NCI-H146 (cell line): Measurements from ENCODE around the gene MBOAT1.

Source experiments
- DNase-seq: peaks from one replicate; lab custom pipeline; 2025; lab: John Stamatoyannopoulos, UW

The MBOAT1 gene

DNA sequence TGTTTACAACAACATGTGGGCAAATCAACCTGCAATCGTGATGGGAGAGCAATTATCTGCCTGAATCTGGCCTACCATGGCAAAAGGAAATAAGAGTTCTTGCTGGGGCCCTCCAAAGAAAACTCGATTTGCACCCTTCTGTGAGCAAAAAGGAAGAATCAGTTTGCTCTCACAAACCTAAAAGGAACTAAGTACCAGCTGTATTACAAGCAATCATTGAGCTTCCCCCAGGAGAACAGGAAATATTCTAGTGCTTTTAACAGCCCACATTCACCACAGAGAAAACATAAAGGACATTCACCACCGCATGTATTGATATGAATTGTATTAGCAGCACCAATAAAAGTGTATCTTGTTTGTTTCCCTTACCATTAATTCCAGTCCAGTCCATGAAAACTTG, 75.0 kb downstream of the MBOAT1 start:
- DNase-seq = no peak

DNA sequence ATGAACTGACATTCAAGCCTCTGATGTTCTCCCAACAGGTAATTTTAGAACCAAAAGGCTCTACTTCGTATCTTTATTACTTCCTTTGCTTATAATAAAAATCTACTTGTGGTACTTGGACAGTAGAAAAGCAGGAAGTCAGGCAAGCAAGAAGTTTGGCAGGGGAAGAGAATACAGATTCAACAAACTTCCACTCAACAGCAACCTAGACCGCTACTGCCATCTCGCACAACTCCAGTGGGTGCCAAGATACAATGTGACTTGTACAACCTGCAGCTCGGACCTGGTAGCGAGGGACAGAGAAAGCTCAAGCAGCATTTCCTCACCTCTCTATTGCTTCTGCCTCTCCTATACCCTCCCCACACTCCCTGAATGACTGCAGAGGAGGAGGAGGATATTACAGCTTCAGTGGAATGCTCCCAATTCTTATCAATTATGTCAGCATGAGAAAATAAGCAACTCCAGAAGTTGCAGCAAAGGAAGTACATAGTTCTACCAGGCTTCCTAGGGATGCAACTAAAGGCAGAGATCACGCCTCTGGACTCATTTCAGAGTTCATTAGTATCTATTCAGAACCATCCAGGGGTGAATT, 76.5 kb downstream of the MBOAT1 start:
- DNase-seq = no peak

DNA sequence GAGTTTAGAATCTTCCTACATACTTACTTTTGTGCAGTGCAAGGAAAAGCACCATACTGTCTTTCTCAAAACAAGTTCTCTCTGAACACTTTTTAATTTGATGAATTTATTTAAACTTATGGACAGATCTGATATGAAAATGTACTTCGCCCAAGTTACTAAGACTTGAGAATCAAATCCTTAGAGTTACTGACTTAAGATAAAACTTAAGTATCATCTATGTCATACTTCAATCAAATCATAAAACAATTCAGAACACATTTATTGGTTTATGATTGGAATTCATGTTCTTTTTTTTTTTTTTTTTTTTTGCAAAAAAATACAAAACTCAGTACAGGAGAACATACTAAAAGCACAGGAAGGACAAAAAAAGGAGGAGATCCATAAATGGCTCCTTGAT, 77.7 kb downstream of the MBOAT1 start:
- no peak for DNase-seq

DNA sequence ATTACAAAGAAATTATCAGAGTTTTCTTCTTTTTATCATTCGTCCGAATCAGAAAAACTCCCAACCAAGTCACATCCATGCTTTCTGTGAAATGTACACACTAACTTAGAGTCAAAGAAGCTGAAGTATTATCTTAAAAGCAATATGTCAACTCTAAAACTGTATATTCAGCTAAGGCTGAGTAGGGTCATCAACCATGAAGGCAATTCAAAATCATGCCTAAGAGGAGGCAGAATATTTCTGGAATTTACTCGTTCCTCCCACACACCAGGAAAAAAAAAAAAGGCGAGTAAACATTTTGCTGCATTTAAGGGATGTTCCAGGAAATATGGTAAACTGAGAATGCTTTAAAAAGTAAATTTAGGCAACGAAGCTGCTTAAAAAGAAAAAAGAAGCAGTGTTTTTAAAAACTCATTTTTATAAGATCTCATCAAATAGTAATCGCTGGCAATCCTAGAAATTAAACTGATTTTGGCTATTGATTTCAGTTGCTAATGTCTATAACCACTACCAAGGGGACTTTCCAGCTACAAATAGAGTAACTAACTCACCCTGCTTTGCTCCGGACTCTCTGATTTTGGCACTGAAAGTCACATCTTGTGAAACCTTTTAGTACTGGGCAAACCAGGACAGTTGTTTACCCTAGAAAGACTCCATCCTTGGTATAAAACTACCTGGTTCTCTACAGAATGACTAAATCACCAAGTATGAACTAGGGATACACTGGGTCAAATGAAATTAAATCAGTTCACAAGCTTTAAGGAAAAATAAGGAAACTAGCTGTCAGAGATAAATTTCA, 82.8 kb downstream of the MBOAT1 start:
- no peak for DNase-seq

DNA sequence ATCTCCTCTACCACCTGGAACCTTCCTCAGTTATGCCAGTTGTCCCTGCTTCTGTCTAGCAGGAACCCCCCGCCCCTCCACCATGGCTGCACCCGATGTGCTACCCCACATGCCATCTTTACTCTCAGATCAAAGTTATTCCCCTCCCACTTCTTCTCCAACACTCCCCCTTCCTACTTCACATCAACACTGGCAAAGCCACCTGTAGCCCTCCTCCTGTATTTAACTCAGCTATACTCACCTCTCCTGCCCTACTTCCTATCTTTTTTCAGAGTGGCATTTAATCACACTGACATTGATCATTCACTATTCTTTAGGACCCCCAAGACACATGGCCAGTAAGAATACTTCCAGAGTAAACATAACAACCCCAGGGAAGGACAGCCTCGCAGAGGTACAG, 84.3 kb downstream of the MBOAT1 start:
- DNase-seq = no peak

DNA sequence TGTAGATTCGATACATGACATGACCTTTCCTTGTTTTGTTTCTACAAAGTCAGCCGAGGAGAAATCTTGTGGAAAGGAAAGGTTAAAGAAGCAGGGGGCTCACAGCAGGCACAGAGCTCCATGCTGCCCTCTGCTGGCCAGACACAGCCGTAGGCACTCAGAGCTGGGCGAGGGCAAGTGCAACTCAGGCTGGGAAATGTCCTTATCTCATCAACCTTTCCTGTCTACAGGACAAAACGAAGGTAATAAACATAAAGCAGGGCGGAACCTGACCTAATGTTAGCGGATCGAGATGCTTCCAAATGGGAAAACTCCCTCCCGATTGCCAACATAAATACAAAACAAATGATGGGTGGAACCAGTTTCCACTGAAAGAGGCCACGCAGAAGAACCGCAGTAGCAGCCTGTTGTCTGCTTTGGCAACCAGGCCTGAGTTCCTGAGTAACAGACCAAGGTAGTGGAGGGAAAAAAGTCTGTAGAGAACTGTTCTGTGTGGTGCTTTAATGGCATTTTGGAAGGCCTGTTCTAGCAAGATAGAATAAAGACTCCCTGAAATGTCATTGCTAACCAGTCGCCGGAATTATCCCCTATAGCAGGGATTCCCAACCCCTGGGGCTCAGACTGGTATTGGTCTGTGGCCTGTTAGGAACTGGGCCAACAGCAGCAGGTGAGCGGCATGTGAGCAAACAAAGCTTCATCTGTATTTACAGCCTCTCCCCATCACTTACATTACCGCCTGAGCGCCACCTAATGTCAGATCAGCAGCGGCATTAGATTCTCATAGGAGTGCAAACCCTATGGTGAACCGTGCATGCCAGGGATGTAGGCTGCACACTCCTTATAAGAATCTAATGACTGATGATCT, 85.2 kb downstream of the MBOAT1 start:
- peak; percentile 96 for DNase-seq

DNA sequence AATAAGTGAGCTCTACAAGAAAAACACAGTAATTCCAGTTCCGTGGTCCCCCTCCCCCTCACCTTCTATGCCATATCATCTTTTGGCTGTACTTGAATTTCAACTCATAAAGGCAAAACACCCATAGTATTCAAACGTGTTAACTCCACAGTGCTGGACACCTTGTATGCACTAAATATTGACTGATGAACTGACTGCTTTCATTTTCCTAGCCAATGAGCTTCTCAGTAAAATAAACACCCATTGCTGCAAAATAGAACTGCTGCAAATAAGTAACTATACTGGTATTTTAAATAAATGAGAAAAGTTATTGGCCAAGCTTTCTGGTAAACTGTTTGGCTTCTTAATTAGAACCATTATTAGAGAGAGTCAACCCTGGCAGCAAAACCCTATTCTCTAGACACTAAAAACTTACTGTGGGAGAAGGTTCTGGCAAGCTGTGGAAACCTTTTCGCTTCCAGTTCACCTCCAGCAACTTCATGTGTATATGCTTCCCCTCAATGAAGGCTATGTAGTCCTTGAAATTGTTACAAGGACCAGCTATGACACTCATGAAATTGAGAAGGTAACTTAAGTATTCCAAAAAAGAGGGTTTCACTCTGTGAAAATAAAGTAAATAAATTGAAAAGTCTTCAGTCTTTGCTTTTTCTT, 86.0 kb downstream of the MBOAT1 start:
- no peak for DNase-seq

DNA sequence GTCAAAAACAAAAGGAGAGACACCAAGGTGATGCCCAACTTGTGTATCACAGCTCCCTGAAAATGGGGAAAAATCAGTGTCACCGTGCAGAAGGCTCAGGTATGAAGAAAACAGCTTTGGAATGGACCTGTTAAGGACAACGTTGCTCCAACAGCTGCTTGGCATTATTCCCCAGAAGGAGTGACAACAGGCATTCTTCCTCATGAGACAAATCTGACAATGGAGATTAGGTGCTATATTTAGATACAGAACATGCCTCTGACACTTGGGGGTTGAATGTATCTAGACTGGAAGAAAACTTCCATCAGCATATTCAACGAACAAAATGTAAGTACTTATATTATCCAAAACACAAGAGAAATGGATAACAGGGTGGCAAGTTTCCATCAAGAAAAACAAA, 87.7 kb downstream of the MBOAT1 start:
- no peak for DNase-seq

DNA sequence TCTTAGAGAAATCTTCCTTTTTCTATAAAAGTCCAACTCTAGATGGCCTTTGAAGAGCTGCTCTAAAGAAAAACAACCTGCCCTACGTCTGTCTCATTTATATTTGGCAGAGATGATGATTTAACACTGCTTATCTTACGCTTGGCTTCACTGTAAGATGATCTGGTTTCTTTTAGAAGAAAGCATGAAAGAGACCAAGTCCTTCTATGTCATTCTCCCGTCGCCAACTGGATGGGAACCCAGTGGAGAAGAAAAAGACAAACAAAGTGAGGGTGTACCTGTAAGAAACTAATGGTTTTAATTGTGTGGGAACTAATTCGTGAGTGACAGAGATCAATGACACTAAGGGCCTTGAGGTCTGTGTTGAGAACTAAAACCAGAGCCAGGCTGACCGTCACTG, 92.8 kb downstream of the MBOAT1 start:
- peak; percentile 8 for DNase-seq

DNA sequence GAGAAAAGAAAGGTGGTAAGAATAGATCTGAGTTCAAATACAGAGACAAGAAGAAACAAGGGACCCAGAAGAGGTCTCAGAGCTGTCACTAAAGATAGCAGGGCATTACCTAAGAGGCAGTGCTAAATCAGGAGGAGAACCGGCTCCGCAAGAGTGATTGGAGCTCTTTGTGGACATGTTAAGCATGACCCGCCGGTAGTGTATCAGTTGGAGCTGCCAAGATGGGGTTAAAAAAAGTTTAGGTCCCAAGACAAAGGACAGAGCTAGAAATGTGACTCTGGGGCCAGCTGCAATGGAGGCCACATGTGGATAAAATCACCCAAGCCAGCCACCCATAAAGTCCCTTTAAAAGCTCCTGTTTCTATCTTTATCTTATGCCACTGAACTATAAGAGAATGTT, 93.4 kb downstream of the MBOAT1 start:
- DNase-seq = no peak

DNA sequence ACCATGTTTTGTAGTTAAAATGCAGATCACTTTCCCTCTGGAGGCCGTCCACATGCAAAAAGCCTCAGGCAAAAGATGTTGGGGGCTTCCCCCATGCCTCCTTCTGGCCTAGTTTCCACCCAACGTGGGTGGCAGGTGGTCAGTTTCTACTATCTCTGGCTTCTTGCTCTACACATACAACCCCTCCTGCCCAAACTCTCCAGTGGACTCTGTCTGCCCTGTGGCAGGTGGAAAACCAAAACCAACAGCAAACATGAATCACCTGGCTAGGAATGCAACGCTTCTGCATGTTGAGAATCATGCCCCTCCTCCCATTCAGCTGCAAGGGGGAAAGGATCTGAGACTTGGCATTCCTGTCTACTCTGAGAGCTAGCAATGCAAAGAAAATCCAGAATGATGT, 94.8 kb downstream of the MBOAT1 start:
- DNase-seq = peak; percentile 62

DNA sequence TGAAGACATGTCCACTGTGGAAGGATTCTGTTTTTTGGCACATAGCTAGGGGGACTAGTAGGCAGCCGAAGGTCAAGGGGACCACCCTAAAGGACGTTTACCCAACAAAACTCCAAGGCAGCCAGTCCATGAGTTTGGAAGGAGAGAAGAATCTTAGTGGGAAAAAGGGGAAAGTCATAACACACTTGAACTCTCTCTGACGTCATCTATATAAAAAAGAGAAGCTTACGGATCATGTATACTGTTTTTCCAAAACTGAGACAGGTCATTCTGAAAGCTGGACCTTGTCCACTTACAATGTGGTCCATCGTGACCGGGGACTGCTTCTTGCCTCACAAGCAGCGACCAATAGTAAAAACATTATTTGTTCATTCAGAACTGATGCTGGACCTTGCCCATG, 95.5 kb downstream of the MBOAT1 start:
- DNase-seq = no peak

DNA sequence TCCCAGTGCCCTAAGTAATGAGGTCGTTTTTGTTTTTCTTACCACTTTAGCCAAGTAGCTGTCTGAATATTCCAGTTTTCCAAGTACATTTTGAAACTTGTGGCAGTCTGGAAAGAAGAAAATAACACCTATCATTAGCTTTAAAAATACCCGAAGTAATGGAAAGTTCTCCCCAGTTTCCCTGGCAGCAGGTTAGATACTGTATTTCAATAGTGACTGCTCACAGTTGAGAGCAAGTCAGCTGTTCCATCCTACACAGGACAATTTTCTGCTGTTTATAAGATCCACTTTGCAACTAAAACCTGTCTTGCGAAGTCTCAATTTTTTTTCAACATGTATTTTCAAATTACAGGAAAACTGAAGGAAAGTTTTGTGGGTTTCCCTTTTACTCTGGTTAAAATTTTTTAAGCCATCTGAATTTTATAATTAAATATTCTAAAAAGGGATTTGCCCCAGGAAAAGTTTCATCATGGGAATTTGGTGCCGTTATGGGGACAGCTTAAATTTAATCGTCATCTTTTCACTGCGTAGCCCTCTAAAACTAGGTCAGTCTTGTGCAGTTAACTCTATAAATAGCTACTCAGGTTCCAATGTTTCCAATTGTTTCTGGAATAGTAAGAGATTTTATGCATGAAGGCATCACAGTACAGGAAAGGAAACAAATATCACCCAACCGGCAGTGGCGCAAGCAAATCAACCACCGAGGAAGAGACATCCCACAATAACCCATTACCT, 96.9 kb downstream of the MBOAT1 start:
- DNase-seq = no peak

DNA sequence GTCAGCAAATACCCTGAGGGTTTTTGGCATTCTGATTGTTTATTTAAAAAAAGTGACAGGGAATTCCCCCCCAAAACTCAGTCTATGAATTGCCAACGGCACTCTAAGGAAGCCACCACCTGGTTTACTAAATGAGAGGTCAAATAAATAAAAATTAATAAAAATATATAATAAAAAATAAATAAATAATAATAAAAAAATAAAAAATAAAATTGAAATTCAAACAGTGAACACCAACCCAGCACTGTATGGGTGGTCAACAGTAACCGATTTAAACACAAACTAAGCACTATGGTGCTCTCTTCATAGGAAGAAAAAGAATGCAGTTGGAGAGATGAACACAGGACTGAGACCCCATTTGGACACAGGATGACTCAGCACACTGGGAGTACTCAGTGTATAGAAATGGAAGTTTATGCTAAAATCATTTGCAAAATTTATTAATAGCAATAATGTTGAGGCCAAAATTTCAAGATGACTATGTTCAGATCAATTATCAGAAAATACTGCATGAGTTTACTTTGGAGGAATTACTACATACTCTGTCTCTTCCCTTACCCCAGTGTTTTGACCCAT, 98.5 kb downstream of the MBOAT1 start:
- DNase-seq = no peak

DNA sequence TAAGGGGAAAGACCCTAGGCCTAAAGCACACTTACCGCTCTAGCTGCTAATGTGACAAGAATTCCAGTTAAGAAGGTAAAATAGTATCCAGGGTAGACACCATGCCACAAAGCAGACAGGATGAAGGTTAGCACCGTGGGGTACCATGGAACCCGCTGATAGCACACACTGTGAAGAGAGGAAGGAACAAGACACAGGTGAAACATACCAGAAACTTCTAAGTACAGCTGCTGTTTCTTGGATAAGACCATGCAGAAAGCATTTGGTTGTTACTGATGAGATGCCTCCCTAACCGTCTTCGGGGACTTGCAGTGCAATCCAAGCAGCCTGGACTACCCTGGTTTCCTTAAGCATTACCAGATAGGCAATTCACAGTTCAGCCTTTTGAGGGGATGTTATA, 99.4 kb downstream of the MBOAT1 start:
- DNase-seq = no peak

DNA sequence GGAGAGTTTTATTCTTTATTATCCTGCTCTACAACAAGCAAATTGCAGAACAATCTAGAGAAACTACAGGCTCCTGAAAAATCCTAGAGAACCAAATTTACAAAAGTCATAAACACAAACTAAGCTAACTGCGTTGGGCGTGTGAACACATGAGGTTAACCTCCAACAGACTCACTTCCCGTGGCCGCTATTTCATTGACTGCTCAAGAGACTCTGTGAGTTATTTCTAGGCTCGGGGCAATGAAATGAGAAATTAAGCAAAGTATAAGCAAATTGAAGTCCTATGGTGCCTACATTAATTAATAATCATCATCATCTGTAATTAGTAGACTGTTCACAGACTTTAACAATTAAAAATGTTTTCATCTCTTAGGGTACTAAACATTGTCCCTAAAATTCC, 100.0 kb downstream of the MBOAT1 start:
- no peak for DNase-seq

DNA sequence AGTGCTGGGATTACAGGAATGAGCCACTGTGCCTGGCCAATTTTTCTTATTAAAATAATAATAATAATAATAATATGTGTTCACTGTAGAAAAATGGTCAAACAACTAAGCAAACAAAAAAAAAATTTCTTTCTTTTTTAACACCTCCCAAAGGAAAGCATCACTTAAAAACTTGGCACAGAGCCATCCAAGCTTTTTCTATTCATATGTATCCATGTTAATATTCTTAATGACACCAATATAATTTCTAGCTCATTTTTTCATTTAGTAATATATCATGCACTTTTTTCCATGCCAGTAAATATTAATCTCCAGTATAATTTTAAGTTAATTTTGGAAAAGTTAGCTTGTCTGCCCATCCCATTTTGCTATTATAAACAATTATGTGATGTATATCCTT, 101.8 kb downstream of the MBOAT1 start:
- DNase-seq = no peak

DNA sequence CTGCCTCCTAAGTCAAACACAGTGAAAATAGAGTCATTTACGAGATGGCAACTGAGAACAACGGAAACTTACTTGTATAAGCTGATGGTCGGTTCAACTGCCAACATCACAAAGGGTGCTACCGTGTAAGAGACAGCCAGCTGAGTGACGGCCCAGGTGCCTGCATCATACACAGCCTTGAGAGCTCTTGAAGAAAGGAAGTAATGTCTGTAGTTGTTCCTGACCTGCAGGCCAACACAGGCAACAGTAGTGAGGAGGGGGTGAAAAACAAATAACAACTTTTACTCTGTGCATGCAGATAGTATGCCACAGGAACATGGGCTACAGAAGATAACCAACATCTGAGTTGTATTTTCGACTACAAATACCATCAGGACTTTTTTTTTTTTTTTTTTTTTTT, 102.7 kb downstream of the MBOAT1 start:
- DNase-seq = no peak

DNA sequence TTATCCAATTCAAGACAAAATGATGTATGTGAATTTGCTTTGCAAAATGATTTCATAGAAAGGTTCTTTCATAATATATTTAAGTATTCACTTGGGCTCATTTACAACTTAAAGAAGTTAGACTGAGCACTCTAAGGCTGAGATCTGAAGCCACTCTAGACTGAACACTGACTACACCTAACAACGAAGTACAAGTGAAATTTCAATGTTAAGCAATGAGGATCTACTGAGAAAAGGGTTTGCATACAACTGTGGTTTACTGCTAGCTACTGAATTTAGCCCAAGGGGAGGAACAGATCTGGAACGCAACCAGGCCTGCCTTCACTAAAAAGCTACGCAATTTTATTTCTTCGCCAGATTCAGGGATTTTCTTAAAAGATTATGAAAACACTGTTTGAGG, 106.4 kb downstream of the MBOAT1 start:
- no peak for DNase-seq

DNA sequence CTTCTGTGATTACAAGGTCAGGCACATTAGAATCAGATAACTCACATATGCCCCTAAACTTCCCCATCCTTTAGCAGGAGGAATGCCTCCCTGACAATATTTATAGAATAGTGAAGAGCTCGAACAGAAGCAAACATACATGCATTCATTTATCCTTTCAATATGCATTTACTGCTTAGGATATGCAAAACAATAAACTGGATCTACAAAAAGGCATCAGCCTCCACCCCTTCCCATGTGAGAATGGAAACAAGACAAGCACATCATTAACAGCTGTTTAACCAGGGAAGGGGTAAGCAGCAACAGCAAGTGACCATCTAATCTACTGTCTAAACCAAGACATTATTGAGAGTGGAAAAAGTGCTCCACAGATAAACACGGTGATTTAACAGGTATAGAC, 107.6 kb downstream of the MBOAT1 start:
- no peak for DNase-seq

DNA sequence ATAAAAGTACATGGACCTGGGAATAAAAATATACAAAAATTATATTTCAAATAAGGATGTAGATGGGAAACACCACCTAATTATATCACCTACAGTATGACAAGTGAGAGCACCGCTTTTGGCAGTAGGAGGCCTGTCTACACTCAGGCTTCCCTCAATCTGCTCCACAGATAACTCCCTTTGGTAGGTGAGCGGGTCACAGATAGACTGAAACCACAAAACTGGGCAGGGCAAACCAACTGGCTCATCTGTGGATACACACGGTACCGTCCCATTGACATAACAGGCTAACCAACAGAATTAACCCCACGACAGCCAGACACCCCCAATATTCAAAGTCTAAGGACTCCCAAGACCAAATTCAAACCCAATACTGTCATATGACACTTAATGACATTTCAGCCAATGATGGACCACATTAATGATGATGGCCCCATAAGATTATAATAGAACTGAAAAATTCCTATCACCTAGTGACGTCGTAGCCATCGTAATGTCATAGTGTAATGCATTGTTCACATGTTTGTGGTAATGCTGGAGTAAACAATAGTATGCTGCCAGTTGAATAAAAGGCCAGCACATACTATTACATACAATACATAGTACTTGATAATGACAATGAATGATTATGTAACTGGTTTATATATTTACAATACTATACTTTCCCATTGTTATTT, 109.7 kb downstream of the MBOAT1 start:
- DNase-seq = no peak
